B cell (primary cell): ENCODE measurements around the gene IRAK1. TPM values are rescaled to one million over a fixed set of nuclear protein-coding genes. Genes with fewer than 3 reads are reported as not detected.

ENCODE experiments used
- ATAC-seq: fragments of 200-7000 bp; cut with Tn5 transposase; one replicate; pipeline ENCODE4 v1.10.0; 2021; ENCODE audit warnings: low read depth, mild to moderate bottlenecking, moderate number of reproducible peaks, moderate library complexity
- CTCF ChIA-PET: fragments of 350-600 bp; sonication (Branson Sonifier 250); formaldehyde crosslinking; loops from one replicate; lab custom pipeline; 2021; ENCODE audit warnings: antibody characterized with exemption, inconsistent platforms; lab: Charles Lee
- POLR2A ChIA-PET: fragments of 350-600 bp; sonication (Branson Sonifier 250); formaldehyde crosslinking; loops from one replicate; lab custom pipeline; 2021; ENCODE audit warnings: antibody characterized with exemption; lab: Charles Lee
- DNase-seq: peaks from one replicate; pipeline ENCODE4 v3.0.0; 2013
- H2AFZ ChIP-seq: 2 replicates; pipeline ENCODE4 v1.6.1; 2012; ENCODE audit warnings: mild to moderate bottlenecking, low read depth, low read length; ENCODE audit not compliant: insufficient read depth, poor library complexity, severe bottlenecking
- H3K27ac ChIP-seq, 2 donors: 1 replicate in 1 of 2; 2 replicates in 1 of 2; pipeline ENCODE4 v1.5.1; 2012 to 2013; ENCODE audit warnings: low read length in 2 of 2, mild to moderate bottlenecking in 2 of 2, moderate library complexity in 1 of 2
- H3K27me3 ChIP-seq, 4 experiments: fragments of 200-600 bp in 1 of 4; sonication (generic) in 1 of 4; replicated peaks in 1 of 4; 1 replicate in 2 of 4; 2 replicates in 2 of 4; pipeline versions ENCODE4 v1.6.1 to v1.7.0; 2013 to 2016; ENCODE audit warnings: low read length in 3 of 4, mild to moderate bottlenecking in 2 of 4, mixed read lengths in 1 of 4, moderate library complexity in 1 of 4; ENCODE audit not compliant: insufficient read depth in 4 of 4, control insufficient read depth in 3 of 4; ENCODE audit errors: control extremely low read depth in 1 of 4
- H3K36me3 ChIP-seq, 2 experiments: replicated peaks in 1 of 2; 1 replicate in 1 of 2; 2 replicates in 1 of 2; pipeline versions ENCODE4 v1.6.1 to v1.7.1; 2013; ENCODE audit warnings: low read length in 1 of 2; ENCODE audit not compliant: insufficient read depth in 2 of 2, control insufficient read depth in 1 of 2; ENCODE audit errors: control extremely low read depth in 1 of 2, extremely low read depth in 1 of 2
- H3K4me1 ChIP-seq, 2 donors: fragments of 200-600 bp in 1 of 2; sonication (generic) in 1 of 2; 1 replicate in 1 of 2; 2 replicates in 1 of 2; pipeline versions ENCODE4 v1.5.1 to v1.6.1; 2013 to 2017; ENCODE audit warnings: low read length in 2 of 2; ENCODE audit not compliant: control insufficient read depth in 2 of 2, insufficient read depth in 2 of 2
- H3K4me2 ChIP-seq: replicated peaks from 2 replicates; pipeline ENCODE3; 2012; ENCODE audit warnings: mild to moderate bottlenecking, low read depth, low read length; ENCODE audit not compliant: poor library complexity, severe bottlenecking
- H3K4me3 ChIP-seq, 5 experiments: fragments of 200-600 bp in 1 of 5; sonication (generic) in 1 of 5; 1 replicate in 3 of 5; 2 replicates in 2 of 5; pipeline versions ENCODE4 v1.5.1 to v1.7.0; 2011 to 2016; ENCODE audit warnings: low read length in 4 of 5, mild to moderate bottlenecking in 4 of 5, low read depth in 2 of 5, control low read depth in 1 of 5, moderate library complexity in 1 of 5; ENCODE audit not compliant: insufficient read depth in 1 of 5; ENCODE audit errors: control extremely low read depth in 1 of 5, extremely low read depth in 1 of 5
- H3K79me2 ChIP-seq: fragments of 200-600 bp; sonication (generic); one replicate; pipeline ENCODE4 v1.6.0; 2016; ENCODE audit warnings: low read length; ENCODE audit not compliant: control insufficient read depth, insufficient read depth
- H3K9ac ChIP-seq: fragments of 200-600 bp; sonication (generic); 2 replicates; pipeline ENCODE4 v1.6.1; 2017; ENCODE audit warnings: mild to moderate bottlenecking, low read length, moderate library complexity
- H3K9me3 ChIP-seq, 3 donors: one replicate each; pipeline versions ENCODE4 v1.6.1 to v1.7.1; 2013; ENCODE audit warnings: low read length in 2 of 3; ENCODE audit not compliant: control insufficient read depth in 2 of 3, insufficient read depth in 1 of 3; ENCODE audit errors: control extremely low read depth in 1 of 3
- H4K20me1 ChIP-seq: 2 replicates; pipeline ENCODE4 v1.6.0; 2012; ENCODE audit warnings: mild to moderate bottlenecking, low read length; ENCODE audit not compliant: insufficient read depth, control insufficient read depth, poor library complexity, severe bottlenecking
- H3K27ac Mint-ChIP-seq: one replicate; pipeline ENCODE4 v1.8.0; 2021; ENCODE audit warnings: mixed read lengths
- H3K27me3 Mint-ChIP-seq: one replicate; pipeline ENCODE4 v1.8.0; 2021; ENCODE audit warnings: mixed read lengths
- H3K4me1 Mint-ChIP-seq: one replicate; pipeline ENCODE4 v1.8.0; 2021; ENCODE audit warnings: mixed read lengths
- H3K4me3 Mint-ChIP-seq: one replicate; pipeline ENCODE4 v1.8.0; 2021; ENCODE audit warnings: mixed read lengths
- H3K9me3 Mint-ChIP-seq: one replicate; pipeline ENCODE4 v1.8.0; 2022; ENCODE audit warnings: mixed read lengths; ENCODE audit not compliant: insufficient read depth
- EZH2 ChIP-seq: IDR thresholded peaks from 2 replicates; pipeline ENCODE4 v1.6.1; 2012; ENCODE audit warnings: borderline replicate concordance, low read depth, mild to moderate bottlenecking, moderate library complexity, low read length; ENCODE audit not compliant: insufficient read depth, poor library complexity, severe bottlenecking
- WGBS: methylation state at CpG from one replicate; pipeline ENCODE4 v1.1.5; 2013; ENCODE audit warnings: missing lambda C conversion rate; ENCODE audit not compliant: insufficient coverage; 5-methylcytosine and 5-hydroxymethylcytosine counted together
- intact Hi-C: fragments of 100-400 bp; cut with micrococcal nuclease; formaldehyde crosslinking; loops from one replicate; pipeline ENCODE4 v1.10.0; 2022
- polyA plus RNA-seq: library from polyadenylated mRNA; depleted of rRNA; stranded (reverse); fragments of >200 nt; gene quantifications from 2 replicates; pipeline ENCODE4 v1.2.3, GENCODE V29; 2012
- total RNA-seq, 2 donors: library from RNA; stranded (reverse); fragments of 120-200 nt in 1 of 2; gene quantifications; 1 replicate in 1 of 2; 2 replicates in 1 of 2; pipeline versions ENCODE4 v1.2.3 to v1.2.4, GENCODE V29; 2013 to 2022
- TF ChIP-seq, protein P1 (sequence below): fragments of 200-600 bp; IDR thresholded peaks from one replicate; pipeline ENCODE4 v1.8.0; 2022; ENCODE audit warnings: antibody characterized with exemption, mild to moderate bottlenecking

The IRAK1 gene
- total and polyA plus RNA-seq, 2 donors (not counting 1 experiment from before 2014, with no cell fraction given), result 112 to 118 TPM

GRCh38 chrX:154049209-154050112 is 29.8 kb upstream of the IRAK1 start:
- H3K36me3 ChIP-seq, result peaks cover 0 to 20% of the 10 kb centered on the region in 2 experiments
- H3K27me3 ChIP-seq, result no peaks in the 10 kb centered on the region
- H4K20me1 ChIP-seq, result peaks cover 38% of the 10 kb centered on the region
- CTCF ChIA-PET, result interaction anchor here (1.0 to 1.9 kb wide), 3 partner anchors 36 to 126 kb away, joined by 3 to 6 read pairs (median 4); no protein-coding TSS in a partner anchor
- DNase-seq (no peak), ATAC-seq (no peak)
- no peak overlapping the region for H3K4me3 Mint-ChIP-seq
- H3K79me2 ChIP-seq, result peaks cover 76% of the 10 kb centered on the region
- 99% methylated on average over 10 of the region's 13 CpGs for WGBS
- no peaks in the 10 kb centered on the region for H3K27me3 Mint-ChIP-seq
- H3K9me3 Mint-ChIP-seq, result no peaks in the 10 kb centered on the region
- peaks cover 16% of the 10 kb centered on the region for H3K4me1 Mint-ChIP-seq
- H3K4me2 ChIP-seq, result no peak overlapping the region
- H3K4me1 ChIP-seq, result peaks cover 4 to 10% of the 10 kb centered on the region in 2 donors
- H3K27ac Mint-ChIP-seq, result no peak overlapping the region
- no peak for TF ChIP-seq EZH2
- TF ChIP-seq, protein P1, sequence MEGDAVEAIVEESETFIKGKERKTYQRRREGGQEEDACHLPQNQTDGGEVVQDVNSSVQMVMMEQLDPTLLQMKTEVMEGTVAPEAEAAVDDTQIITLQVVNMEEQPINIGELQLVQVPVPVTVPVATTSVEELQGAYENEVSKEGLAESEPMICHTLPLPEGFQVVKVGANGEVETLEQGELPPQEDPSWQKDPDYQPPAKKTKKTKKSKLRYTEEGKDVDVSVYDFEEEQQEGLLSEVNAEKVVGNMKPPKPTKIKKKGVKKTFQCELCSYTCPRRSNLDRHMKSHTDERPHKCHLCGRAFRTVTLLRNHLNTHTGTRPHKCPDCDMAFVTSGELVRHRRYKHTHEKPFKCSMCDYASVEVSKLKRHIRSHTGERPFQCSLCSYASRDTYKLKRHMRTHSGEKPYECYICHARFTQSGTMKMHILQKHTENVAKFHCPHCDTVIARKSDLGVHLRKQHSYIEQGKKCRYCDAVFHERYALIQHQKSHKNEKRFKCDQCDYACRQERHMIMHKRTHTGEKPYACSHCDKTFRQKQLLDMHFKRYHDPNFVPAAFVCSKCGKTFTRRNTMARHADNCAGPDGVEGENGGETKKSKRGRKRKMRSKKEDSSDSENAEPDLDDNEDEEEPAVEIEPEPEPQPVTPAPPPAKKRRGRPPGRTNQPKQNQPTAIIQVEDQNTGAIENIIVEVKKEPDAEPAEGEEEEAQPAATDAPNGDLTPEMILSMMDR, result no peak
- H3K9me3 ChIP-seq, result no peaks in the 10 kb centered on the region
- POLR2A ChIA-PET, result no interaction called here
- H2AFZ ChIP-seq, result no peak overlapping the region
- H3K9ac ChIP-seq, result no peak overlapping the region
- H3K27ac ChIP-seq, result no peak overlapping the region
- H3K4me3 ChIP-seq, result no peak overlapping the region
- intact Hi-C loops, result loop anchor here (5.0 kb wide), 1 partner anchor 77 kb away; the partner anchor contains the start of genes HCFC1 and TMEM187

DNA sequence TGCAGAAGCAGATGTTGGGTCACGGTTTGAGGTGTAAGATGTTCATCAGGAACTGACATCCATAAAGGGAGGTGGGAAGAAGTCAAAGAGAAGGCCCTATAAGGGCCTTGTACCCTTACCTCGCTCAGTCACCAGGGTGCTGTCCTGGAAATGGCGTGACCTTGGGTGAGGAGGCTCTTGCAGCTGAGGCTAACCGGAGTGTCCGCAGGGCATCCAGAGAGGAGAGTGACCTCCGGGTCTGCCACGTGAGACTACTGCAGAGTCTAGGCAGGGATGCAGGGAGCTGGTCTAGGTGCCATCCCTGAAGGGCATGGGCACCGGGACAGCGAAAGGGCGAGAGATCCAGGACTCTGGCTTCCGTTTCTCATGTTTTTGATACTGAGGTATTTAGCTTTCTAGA is 28.7 kb upstream of the IRAK1 start:
- no peak overlapping the region for H3K9ac ChIP-seq
- H3K27ac ChIP-seq, result no peak overlapping the region
- no peak for TF ChIP-seq EZH2
- TF ChIP-seq, protein P1, result no peak
- H3K36me3 ChIP-seq, result peaks cover 0 to 22% of the 10 kb centered on the region in 2 experiments
- 100% methylated on average over 6 of the region's 11 CpGs for WGBS
- H2AFZ ChIP-seq, result no peak overlapping the region
- H3K9me3 Mint-ChIP-seq, result no peaks in the 10 kb centered on the region
- H3K27ac Mint-ChIP-seq, result no peak overlapping the region
- H3K4me1 ChIP-seq, result peaks cover 4 to 10% of the 10 kb centered on the region in 2 donors
- no peak overlapping the region for H3K4me2 ChIP-seq
- no peaks in the 10 kb centered on the region for H3K27me3 Mint-ChIP-seq
- intact Hi-C loops, result no loop called here
- no peaks in the 10 kb centered on the region for H3K9me3 ChIP-seq
- DNase-seq, result no peak
- no peaks in the 10 kb centered on the region for H3K27me3 ChIP-seq
- H3K4me1 Mint-ChIP-seq, result peaks cover 16% of the 10 kb centered on the region
- H3K4me3 Mint-ChIP-seq, result no peak overlapping the region
- peaks cover 48% of the 10 kb centered on the region for H4K20me1 ChIP-seq
- no peak overlapping the region for H3K4me3 ChIP-seq
- ChIA-PET POLR2A (no interaction called here), CTCF (interaction anchor here (1.6 to 1.9 kb wide), 2 partner anchors 35 to 125 kb away, joined by 3 to 6 read pairs; no protein-coding TSS in a partner anchor)
- no peak for ATAC-seq
- H3K79me2 ChIP-seq, result peaks cover 80% of the 10 kb centered on the region
